Measurements from ENCODE around the gene ST7. TPM values are rescaled to one million over a fixed set of nuclear protein-coding genes. Genes with fewer than 3 reads are reported as not detected.

ST7 gene
- polyA plus RNA-seq, 1 donor from 2014 or later: 76.8 TPM

DNA sequence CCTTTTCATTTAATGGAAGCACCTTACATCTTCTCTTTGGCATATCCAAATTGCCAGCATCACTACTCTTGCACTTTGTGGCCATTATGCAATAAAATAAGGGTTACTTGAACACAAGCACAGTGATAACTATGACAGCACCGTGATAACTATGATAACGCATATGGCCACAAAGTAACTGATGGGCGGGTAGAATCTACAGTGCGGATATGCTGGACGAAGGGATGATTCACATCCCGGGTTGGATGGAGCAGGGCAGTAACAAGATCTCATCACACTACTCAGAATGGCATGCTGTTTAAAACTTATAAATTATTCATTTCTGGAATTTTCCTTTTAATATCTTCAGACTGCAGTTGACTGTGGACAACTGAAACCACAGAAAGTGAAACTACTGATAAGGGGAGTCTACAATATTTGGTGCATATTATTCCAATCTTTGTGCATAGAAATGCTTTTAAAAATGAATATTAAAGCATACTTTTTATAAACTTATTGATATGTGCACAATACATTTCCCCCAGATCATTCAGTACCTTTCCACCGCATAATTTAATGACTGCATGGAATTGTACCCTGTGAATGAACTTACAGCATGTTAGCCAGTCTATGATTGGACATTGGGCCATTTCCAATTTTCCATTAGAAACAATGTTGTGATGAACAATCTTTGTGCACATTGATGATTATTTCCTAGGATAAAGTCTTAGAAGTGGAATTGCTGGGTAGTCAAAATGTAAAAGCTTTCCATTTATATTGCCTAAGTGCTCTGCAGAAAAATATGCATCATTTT lies 233.1 kb downstream of the ST7 start:
- no peaks in the 10 kb centered on the region for H3K27me3 ChIP-seq (ENCODE audit: insufficient read depth, low read depth, low read length)
- no peaks in the 10 kb centered on the region for H3K9me2 ChIP-seq (ENCODE audit: insufficient read depth, low read length)
- no peaks in the 10 kb centered on the region for H4K20me1 ChIP-seq (ENCODE audit: insufficient read depth)
- no peaks in the 10 kb centered on the region for H3K9me3 ChIP-seq (ENCODE audit: low read length)
- no peaks in the 10 kb centered on the region for H3K79me2 ChIP-seq (replicated peaks; ENCODE audit: insufficient read depth, low read length)
- no peak overlapping the region for H3K9ac ChIP-seq (ENCODE audit: low read length)
- H3K36me3 ChIP-seq (ENCODE audit: insufficient read depth, low read length): no peaks in the 10 kb centered on the region
- no peak overlapping the region for H2AFZ ChIP-seq (ENCODE audit: low read depth, low read length)
- H3K4me3 ChIP-seq (ENCODE audit: low read length): no peak overlapping the region
- H3K27ac ChIP-seq (ENCODE audit: low read length): no peak overlapping the region
- no peak overlapping the region for H3K4me2 ChIP-seq (ENCODE audit: low read length)
- no peaks in the 10 kb centered on the region for H3F3A ChIP-seq (ENCODE audit: insufficient read depth, low read length, poor library complexity, severe bottlenecking)
- no peak for TF ChIP-seq RAD21 (conservative IDR thresholded peaks at IDR 0.05)

DNA sequence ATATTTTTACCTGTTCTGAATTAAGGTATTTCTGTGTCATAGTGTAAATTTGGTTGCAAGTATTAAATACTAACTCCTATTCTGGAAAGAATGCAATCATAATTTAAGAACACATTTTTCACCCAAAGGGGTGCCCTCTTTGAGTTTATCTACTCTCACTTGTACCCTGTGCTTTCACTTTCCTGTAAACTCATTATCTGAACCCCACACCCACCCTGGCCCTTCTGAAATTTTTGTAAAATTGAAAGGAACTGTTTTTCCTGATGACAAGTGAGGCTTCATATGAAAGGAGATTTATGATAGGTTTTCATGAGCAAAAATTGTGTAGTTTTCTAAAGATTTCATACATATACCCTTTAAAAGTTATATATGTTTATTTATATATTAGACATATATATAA lies 235.1 kb downstream of the ST7 start:
- H3K9me2 ChIP-seq (ENCODE audit: insufficient read depth, low read length): no peaks in the 10 kb centered on the region
- no peak overlapping the region for H3K4me3 ChIP-seq (ENCODE audit: low read length)
- H3F3A ChIP-seq (ENCODE audit: insufficient read depth, low read length, poor library complexity, severe bottlenecking): no peaks in the 10 kb centered on the region
- H3K9me3 ChIP-seq (ENCODE audit: low read length): no peaks in the 10 kb centered on the region
- H2AFZ ChIP-seq (ENCODE audit: low read depth, low read length): no peak overlapping the region
- peaks cover 4% of the 10 kb centered on the region for H3K36me3 ChIP-seq (ENCODE audit: insufficient read depth, low read length)
- H3K27me3 ChIP-seq (ENCODE audit: insufficient read depth, low read depth, low read length): no peaks in the 10 kb centered on the region
- H4K20me1 ChIP-seq (ENCODE audit: insufficient read depth): no peaks in the 10 kb centered on the region
- H3K27ac ChIP-seq (ENCODE audit: low read length): no peak overlapping the region
- no peak overlapping the region for H3K4me2 ChIP-seq (ENCODE audit: low read length)
- H3K9ac ChIP-seq (ENCODE audit: low read length): no peak overlapping the region
- no peaks in the 10 kb centered on the region for H3K79me2 ChIP-seq (replicated peaks; ENCODE audit: insufficient read depth, low read length)
- TF ChIP-seq RAD21 (conservative IDR thresholded peaks at IDR 0.05): no peak
- no peak for TF ChIP-seq TAF1 (IDR thresholded peaks at IDR 0.05; ENCODE audit: low read depth)
- no peak for TF ChIP-seq EP300 (conservative IDR thresholded peaks at IDR 0.05; ENCODE audit: poor library complexity, severe bottlenecking)
- TF ChIP-seq, protein P1, sequence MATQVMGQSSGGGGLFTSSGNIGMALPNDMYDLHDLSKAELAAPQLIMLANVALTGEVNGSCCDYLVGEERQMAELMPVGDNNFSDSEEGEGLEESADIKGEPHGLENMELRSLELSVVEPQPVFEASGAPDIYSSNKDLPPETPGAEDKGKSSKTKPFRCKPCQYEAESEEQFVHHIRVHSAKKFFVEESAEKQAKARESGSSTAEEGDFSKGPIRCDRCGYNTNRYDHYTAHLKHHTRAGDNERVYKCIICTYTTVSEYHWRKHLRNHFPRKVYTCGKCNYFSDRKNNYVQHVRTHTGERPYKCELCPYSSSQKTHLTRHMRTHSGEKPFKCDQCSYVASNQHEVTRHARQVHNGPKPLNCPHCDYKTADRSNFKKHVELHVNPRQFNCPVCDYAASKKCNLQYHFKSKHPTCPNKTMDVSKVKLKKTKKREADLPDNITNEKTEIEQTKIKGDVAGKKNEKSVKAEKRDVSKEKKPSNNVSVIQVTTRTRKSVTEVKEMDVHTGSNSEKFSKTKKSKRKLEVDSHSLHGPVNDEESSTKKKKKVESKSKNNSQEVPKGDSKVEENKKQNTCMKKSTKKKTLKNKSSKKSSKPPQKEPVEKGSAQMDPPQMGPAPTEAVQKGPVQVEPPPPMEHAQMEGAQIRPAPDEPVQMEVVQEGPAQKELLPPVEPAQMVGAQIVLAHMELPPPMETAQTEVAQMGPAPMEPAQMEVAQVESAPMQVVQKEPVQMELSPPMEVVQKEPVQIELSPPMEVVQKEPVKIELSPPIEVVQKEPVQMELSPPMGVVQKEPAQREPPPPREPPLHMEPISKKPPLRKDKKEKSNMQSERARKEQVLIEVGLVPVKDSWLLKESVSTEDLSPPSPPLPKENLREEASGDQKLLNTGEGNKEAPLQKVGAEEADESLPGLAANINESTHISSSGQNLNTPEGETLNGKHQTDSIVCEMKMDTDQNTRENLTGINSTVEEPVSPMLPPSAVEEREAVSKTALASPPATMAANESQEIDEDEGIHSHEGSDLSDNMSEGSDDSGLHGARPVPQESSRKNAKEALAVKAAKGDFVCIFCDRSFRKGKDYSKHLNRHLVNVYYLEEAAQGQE (IDR thresholded peaks at IDR 0.05; ENCODE audit: borderline replicate concordance): no peak
- TF ChIP-seq POLR2AphosphoS5 (IDR thresholded peaks at IDR 0.05): no peak
- TF ChIP-seq EZH2 (IDR thresholded peaks at IDR 0.05; ENCODE audit: borderline replicate concordance, insufficient read depth, low read length, poor library complexity, severe bottlenecking): no peak
- TF ChIP-seq, protein P2, sequence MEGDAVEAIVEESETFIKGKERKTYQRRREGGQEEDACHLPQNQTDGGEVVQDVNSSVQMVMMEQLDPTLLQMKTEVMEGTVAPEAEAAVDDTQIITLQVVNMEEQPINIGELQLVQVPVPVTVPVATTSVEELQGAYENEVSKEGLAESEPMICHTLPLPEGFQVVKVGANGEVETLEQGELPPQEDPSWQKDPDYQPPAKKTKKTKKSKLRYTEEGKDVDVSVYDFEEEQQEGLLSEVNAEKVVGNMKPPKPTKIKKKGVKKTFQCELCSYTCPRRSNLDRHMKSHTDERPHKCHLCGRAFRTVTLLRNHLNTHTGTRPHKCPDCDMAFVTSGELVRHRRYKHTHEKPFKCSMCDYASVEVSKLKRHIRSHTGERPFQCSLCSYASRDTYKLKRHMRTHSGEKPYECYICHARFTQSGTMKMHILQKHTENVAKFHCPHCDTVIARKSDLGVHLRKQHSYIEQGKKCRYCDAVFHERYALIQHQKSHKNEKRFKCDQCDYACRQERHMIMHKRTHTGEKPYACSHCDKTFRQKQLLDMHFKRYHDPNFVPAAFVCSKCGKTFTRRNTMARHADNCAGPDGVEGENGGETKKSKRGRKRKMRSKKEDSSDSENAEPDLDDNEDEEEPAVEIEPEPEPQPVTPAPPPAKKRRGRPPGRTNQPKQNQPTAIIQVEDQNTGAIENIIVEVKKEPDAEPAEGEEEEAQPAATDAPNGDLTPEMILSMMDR (IDR thresholded peaks at IDR 0.05; ENCODE audit: poor library complexity, severe bottlenecking): no peak
- no peak for TF ChIP-seq SMC3 (conservative IDR thresholded peaks at IDR 0.05; ENCODE audit: poor library complexity)
- TF ChIP-seq MXI1 (conservative IDR thresholded peaks at IDR 0.05; ENCODE audit: poor library complexity, severe bottlenecking): no peak
